Ishikawa (cell line): Measurements from ENCODE around the gene PKN2.

Experiments
- CEBPB ChIP-seq: IDR thresholded peaks from 2 replicates; pipeline ENCODE4 v1.6.1; 2012
- CREB1 ChIP-seq: IDR thresholded peaks from 2 replicates; pipeline ENCODE4 v1.6.1; 2012; ENCODE audit warnings: low read depth
- EP300 ChIP-seq: IDR thresholded peaks from 2 replicates; pipeline ENCODE4 v1.6.1; 2012; ENCODE audit warnings: borderline replicate concordance
- RAD21 ChIP-seq: IDR thresholded peaks from 2 replicates; pipeline ENCODE4 v1.6.1; 2012; ENCODE audit warnings: low read depth
- TAF1 ChIP-seq: IDR thresholded peaks from 2 replicates; pipeline ENCODE4 v1.6.1; 2012; ENCODE audit warnings: low read depth, mild to moderate bottlenecking
- ZBTB7A ChIP-seq: IDR thresholded peaks from 2 replicates; pipeline ENCODE4 v1.6.1; 2012; ENCODE audit warnings: low read depth
- TF ChIP-seq, protein P1 (sequence below): IDR thresholded peaks from 2 replicates; pipeline ENCODE4 v1.6.1; 2012; ENCODE audit warnings: low read depth, mild to moderate bottlenecking
- TF ChIP-seq, protein P2 (sequence below): IDR thresholded peaks from 2 replicates; pipeline ENCODE4 v1.6.1; 2012
- TF ChIP-seq, protein P3 (sequence below): IDR thresholded peaks from 2 replicates; pipeline ENCODE4 v1.6.1; 2012

DNA sequence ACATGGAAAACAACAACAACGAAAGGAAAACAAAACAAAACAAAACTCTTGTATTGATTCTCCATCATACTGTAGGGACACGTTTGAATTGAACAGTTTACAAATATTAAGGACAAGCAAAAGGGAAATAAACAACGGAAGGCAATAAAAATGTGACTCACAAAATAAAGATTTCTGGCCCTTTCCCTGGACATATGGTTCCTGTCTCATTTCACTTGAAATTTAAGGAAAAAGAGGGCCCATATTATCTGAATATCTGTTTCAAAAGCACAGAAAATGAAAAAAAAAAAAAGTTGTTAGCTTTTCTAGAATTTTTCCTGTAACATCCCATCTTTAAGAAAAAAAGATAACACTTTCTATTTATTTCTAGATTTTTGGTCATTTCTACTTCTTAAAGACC lies 3.6 kb upstream of the PKN2 start:
- TF ChIP-seq, protein P1, sequence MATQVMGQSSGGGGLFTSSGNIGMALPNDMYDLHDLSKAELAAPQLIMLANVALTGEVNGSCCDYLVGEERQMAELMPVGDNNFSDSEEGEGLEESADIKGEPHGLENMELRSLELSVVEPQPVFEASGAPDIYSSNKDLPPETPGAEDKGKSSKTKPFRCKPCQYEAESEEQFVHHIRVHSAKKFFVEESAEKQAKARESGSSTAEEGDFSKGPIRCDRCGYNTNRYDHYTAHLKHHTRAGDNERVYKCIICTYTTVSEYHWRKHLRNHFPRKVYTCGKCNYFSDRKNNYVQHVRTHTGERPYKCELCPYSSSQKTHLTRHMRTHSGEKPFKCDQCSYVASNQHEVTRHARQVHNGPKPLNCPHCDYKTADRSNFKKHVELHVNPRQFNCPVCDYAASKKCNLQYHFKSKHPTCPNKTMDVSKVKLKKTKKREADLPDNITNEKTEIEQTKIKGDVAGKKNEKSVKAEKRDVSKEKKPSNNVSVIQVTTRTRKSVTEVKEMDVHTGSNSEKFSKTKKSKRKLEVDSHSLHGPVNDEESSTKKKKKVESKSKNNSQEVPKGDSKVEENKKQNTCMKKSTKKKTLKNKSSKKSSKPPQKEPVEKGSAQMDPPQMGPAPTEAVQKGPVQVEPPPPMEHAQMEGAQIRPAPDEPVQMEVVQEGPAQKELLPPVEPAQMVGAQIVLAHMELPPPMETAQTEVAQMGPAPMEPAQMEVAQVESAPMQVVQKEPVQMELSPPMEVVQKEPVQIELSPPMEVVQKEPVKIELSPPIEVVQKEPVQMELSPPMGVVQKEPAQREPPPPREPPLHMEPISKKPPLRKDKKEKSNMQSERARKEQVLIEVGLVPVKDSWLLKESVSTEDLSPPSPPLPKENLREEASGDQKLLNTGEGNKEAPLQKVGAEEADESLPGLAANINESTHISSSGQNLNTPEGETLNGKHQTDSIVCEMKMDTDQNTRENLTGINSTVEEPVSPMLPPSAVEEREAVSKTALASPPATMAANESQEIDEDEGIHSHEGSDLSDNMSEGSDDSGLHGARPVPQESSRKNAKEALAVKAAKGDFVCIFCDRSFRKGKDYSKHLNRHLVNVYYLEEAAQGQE, result no peak
- no peak for TF ChIP-seq ZBTB7A
- TF ChIP-seq CREB1, result no peak
- TF ChIP-seq, protein P2, sequence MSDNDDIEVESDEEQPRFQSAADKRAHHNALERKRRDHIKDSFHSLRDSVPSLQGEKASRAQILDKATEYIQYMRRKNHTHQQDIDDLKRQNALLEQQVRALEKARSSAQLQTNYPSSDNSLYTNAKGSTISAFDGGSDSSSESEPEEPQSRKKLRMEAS, result no peak
- no peak for TF ChIP-seq TAF1
- no peak for TF ChIP-seq EP300
- TF ChIP-seq, protein P3, sequence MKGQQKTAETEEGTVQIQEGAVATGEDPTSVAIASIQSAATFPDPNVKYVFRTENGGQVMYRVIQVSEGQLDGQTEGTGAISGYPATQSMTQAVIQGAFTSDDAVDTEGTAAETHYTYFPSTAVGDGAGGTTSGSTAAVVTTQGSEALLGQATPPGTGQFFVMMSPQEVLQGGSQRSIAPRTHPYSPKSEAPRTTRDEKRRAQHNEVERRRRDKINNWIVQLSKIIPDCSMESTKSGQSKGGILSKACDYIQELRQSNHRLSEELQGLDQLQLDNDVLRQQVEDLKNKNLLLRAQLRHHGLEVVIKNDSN, result no peak
- no peak for TF ChIP-seq RAD21
- TF ChIP-seq CEBPB, result no peak
